HG03520 (cell line): ENCODE results near the gene ETV6.

Experiments used
- ATAC-seq: cut with Tn5 transposase; IDR thresholded peaks from one replicate; pipeline ENCODE4 v1.9.1; 2021; ENCODE audit warnings: mild to moderate bottlenecking, moderate library complexity; ENCODE audit not compliant: unreplicated experiment

ETV6 gene

DNA sequence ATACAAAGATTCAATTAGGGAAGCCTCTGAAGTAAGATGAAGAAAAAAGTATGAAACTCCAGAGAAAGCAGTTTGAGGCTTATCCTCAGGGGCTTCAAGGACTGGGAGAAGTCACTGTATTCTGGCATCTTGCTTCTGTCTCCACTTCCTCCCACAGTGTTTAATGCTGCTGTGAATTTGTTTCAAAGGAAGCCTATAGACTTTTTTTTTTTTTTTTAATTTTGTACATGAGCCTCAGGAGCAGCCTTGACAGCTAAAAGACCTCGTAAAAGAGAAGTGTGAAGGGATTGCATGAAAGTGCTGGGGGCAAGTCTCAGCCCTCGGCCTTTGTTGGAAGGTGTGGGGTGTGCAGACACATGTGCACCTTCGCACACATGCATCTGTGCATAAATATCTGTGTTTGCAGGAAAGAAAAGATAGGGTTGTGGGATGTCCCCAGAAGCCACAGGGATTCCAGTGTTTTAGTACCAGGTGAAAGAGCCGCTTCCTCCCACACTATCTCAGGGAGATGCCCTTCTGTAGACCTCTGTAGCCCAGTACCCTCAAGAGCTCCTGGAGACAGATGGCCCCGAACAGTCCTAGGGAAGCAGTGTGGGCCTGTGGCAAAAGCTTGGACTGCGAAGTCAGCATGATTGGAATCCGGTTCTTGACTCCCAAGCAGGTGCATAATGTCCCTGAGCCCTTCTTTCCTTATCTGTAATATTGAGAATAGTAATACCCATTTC, 227.8 kb downstream of the ETV6 start:
- no peak for ATAC-seq

DNA sequence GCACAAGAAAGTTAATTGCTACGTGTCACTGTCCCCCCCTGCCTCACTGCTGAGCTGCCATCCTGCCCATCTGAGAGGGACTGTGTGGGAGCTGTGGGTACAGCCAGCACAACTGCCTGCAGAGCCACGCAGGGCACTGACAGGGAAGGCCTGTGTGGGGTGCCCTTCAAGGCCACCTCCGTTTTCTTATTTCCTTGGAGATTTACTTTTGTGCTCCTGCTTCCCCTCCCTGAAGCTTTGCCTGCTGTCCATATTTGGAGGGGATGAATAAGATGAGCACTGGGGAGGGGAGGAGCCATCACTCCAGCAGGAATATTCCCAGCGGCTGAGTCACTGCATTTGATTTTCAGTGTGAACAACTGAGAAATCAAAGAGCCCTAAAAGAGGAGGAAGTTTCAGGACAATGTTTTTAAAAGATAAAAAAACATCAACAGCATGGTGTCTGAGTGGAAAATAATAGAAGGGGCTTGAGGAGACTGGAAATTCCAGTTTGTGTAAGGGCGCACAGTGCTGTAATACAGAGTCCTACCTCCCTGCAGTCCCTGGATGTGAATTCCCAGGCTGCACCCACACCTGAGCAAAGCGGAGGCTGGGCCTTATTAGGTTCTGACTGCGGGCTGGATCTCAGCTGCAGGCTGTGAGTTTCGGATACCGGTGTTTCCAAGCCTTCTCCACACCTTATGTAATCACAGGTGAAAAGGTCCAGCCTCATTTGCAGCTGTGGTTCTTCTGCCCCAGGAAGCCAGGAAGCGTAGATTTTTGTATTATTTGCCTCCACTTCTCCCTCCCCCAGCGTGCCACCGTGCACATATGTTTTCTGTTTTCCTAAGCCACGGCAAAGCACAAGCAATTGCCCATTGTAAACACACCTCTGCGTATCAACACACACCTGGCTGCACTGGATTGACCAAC, 228.7 kb downstream of the ETV6 start:
- ATAC-seq = no peak

DNA sequence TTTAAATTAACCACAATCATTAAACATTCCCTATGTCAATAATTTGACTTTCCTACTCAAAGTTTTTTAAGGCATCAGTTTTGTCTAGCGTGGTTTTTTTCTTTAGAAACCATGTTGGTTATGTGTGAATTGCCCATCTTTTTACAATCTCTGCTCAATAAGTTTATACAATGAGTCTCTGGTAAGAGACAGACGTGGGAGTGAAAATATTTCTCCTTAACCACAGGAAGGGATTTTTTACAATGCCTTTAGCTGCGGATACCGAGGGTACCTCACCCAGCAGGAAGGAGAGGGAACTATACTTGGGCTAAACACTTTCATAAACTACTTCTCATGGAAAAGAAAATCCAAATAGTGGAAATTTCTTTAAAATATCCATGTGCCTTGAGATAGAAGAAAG, 229.8 kb downstream of the ETV6 start:
- no peak for ATAC-seq

DNA sequence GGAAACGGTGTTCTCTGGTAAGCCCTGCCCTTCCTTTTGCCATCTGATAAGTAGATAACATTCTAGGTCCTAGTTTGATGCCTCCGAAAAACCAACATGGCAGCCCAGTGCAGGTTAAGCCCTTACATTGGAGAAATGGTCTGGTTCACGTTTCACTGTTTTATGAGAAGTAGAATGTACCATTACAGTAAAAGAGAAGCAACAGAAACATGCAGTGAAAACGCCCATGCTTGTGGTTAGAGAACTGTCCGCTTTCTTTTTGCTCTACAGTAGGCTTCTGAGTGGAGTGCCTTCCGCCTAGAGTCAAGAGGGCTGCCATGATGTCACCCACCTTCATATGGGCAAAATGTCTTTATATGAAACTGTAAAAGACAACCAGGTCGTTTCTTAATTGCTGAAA, 230.9 kb downstream of the ETV6 start:
- no peak for ATAC-seq

DNA sequence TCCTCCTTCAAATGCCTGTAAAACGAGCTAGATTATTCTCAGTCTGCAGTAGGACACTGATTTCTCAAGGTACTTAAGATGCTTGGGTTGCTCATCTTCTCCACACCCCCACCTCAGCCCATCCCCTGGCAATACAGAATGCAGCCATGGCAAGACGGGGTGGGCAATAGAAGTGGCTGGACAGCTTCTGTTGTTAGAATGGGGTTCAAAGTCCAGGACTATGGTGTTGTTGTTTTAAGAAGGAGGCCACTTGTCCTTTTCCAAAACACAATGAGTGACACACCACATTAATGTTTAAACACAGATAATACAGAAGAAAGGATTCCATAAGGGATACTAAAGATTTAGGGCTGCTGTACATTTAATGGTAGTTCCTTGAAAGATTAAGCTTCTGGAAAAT, 232.4 kb downstream of the ETV6 start:
- ATAC-seq = no peak

DNA sequence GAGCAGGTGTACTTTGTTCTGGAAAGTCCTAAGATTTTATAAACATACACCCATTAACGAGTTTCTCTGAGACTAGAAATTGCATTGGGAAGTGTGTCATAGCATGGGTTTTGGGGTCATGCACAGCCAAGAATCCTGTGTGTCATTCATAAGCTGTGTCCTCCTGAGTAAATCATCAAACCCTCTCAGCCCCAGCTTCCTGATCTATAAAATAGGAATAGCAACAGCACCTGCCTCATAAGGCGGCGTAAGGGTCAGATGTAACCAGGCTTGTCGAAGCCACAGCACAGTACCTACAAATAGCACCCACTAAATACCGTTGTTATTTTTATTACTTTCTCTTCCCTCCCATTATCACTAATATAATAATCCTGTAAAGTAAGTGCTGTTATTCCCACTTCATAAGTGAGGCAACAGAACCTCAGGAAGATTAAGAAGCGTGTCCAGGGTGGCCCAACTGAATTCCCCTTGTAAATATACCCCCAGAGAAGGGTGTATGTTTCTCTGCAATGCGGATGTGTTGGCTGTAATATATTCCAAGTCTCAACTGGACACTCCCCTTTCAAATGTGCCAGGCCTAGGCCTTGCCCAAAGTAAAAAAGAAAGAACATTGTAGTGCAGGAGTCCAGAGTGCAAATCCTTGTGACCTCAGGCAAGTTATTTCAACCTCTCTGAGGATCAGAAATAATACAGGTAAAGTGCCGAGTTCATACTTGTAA, 233.0 kb downstream of the ETV6 start:
- ATAC-seq = no peak

DNA sequence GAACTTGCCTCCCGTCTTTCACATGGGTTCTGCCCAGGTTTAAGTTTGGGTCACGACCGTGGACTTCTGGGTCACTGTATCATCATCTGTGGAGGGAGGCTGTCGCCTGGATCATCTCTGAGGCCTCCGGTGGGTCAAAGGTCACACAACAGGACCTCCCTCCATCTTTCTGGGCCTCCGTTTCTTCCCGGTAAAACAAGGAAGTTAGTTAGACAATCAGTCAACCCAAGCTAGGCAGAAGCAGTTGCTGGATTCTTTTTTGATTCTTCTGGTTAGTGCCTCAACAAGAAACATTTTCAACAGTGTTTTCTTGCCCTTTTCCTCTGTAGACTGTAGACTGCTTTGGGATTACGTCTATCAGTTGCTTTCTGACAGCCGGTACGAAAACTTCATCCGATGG, 234.6 kb downstream of the ETV6 start:
- ATAC-seq = no peak

DNA sequence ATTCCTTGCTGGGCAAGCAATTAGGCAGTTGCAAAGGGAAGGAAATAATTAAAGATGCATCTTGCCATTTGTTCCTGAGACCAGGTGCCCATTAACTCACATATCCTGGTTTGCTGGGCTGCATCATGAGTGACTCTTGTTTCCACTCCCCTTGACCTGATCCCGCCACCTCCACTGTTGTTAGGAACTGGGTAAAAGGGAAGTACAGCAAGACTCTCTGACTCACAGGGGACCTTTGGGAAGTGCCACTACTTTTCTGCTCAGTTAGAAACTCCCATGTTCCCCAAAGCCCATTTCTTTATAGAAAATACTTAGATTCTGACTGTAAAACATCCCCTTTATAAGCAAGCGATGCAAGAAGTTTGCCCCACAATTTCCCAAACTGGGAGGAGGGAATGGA, 235.2 kb downstream of the ETV6 start:
- no peak for ATAC-seq

DNA sequence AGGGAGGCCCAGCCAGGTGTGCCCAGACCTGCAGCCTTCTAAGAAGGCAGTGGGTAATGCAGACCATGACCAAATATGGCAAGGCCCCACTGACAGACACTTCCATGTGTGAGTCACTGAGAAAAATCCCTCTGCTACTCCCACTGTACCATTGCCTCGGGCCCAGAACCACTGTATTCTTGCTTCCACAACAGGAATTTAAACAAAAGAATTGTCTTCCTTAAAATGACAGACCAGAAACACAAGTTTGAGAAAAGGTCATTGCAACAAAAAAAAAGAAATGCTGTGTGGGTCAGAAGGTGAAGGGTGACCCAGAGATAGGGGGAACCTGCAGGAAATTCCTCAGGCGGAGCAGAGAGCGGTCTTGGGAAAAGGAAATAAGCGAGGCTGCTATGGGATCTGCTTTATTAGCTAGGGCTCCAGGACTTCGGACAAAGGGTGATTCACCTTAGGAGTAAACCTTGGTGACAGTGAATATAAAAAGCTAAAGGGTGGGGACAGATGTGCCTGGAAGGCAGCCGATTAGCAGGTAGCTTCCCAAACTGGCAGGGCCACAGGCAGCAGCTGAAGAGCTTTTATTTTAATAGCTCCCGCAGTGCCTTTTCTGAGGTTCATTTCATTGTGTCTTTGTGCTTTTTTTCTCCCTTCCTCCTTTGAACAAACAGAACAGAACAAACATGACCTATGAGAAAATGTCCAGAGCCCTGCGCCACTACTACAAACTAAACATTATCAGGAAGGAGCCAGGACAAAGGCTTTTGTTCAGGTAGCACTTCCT, 236.0 kb downstream of the ETV6 start:
- no peak for ATAC-seq

DNA sequence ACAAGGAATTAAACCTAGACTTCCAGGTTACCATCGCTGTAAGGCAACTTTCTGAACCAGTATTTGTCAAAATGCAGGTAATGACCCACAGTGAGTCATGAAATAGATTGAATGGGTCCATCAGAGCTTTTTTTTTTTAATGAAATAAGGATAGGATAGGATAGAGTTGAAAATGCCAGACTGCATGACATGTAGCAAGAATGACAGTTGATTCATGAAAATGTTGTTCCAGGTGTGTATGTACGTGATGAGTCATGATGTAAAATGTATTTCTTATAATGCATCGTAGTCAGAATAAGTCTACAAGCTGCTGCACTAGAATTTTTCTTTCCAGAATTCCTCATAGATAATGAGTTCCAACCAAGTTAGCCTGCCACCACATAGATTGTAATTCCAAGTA, 236.9 kb downstream of the ETV6 start:
- no peak for ATAC-seq

DNA sequence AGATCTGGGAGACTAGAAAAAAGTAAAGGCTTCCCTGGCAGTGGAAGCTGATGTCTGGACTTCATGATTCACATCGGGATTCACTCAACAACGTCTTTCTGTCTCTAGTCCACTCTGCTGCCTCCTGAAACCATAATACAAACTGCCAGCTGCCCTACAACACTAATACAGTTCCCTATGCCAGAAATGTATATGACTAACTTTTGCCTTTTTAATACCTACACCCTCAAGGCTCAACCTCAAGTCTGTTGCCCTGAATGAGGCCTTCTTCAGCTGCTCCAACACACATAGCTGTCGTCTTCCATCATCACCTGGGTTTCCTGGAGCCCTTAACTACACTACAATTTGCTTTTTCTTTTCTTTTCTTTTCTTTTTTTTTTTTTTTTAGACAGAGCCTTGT, 238.6 kb downstream of the ETV6 start:
- ATAC-seq = no peak

DNA sequence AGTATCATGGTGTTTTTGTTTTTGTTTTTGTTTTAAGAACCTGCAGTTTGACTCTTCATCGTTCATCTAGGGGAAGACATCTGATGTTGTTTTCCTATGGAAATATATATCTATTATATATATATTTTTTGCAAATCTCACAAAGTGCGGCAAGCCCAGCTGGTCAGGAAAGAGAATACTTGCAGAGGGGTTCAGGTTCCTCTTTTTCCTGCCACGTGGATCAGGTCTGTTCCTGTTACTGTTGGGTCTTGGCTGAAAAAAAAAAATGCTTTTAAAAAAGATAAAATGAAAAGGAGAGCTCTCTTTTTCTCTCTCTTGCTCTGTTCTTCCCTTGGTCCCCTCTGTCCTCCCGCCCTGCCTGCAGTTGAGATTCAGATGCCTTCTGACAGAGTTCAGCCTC, 241.9 kb downstream of the ETV6 start:
- ATAC-seq = no peak

DNA sequence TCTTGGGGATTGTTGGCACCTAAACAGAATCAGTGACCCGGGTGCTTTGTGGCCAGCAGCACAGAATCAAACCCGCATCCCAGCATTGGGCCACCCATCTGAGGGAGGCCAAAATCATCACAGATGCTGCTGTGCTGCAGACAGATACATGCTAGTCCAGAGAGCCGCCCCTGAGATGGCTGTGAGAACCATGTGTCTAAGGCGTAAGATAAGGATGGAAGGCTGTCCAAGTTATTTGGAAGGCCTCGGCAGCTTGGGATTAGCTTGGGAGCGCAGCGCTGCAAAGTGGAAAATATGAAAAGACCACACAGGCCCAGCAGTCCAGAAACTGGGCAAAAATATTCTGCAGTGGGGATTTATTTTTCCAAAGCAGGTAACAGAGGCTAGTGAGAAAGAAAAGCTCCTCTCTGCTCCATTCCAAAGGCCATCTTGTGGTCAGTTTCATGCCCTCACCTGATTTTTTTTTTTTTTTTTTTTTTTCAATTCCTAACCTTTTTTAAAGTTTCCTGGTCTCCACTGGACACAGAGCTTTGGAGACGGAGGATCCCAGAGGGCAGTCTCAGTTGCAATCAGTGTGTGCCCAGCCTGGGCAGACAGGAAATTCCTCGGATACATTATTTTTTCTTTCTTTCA, 242.4 kb downstream of the ETV6 start:
- ATAC-seq = no peak

DNA sequence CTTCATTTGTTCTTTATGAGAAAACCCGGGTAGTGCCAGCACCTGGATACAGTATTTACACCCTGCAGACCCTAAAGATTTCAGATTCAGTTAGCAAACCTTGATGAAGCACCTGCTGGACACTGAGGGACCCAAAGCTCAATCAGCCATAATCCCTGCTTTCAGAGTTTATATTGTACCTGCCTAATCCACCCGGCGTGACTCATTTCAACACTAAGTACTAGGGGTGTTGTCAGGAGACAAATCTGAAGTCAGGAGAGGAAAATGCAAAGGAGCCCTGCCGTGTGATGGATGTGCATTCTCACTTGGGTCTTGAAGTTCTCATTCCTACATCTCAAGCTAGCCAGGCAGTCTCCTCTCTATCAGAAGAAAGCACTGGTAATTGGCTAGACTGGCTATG, 244.5 kb downstream of the ETV6 start:
- no peak for ATAC-seq

DNA sequence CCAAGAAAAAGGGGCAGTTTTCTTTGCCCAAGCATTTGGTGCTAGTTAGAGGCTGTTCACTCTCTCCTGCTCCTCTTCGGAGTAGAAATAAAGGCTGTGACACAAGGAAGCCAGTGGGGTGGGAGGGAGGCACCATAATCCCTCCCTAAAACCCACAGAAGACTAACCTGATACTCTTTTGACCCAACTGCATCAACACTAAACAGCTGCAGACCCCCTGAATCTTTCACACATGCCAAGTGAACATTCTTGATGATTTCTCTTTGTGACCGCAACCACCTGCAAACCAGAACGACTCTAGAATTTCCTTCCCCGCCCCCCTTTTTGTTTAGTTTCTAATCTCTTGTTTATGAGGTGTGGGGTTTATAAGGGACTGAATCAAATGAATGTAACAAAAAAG, 245.4 kb downstream of the ETV6 start:
- no peak for ATAC-seq

DNA sequence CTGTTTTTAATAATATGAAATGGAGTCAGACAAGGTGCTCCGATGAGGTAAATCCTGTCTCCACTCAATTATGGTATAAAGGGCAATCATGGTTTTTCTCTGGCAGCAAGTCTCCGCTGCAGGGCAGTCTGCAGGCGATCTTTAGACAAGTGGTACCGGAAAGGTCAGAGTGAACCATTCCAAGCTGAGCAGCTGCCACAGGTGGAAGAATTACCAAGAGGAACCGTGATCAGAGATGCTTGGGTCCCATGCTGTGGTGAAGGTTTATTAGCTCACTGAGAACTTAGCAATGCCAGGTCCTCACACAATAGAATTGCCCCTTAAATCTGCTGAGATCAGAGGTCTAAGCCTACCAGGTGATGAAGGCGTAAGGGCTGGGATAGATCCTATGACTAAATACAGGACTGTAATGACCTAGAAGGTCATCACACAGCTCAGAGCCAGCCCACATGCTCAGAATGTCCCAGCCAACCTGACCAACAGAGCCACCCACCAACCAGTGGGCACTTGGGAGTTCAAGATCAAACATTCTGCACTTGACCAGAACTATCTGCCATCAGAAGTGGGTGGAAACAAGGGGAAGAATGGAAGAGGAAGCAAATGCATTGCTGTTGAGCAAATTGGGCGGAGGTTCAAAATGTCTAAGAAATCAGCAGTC, 246.1 kb downstream of the ETV6 start:
- ATAC-seq = no peak

DNA sequence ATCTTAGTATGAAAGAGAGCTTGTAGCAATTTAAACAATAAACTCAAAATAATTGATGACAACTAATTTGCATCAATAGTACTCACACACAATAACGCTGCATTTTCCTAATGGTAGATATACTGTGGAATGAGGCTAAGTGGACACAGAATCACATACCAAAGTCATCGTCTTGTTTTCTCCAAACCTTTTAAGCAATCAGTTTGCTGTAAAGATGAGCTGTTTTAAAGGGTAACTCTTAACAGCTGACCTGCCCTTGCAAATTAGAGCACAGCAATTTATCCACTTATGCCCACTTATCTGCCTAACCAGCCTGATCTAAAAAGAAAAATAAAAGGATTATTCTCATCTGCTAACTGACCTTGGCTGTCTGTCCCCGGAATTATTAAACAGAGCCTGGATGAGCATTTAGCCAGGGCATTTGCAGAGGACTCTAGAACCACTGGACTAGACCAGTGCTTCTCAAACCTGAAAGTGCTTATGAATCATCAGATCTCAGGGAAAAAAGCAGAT, 247.0 kb downstream of the ETV6 start:
- ATAC-seq = no peak

DNA sequence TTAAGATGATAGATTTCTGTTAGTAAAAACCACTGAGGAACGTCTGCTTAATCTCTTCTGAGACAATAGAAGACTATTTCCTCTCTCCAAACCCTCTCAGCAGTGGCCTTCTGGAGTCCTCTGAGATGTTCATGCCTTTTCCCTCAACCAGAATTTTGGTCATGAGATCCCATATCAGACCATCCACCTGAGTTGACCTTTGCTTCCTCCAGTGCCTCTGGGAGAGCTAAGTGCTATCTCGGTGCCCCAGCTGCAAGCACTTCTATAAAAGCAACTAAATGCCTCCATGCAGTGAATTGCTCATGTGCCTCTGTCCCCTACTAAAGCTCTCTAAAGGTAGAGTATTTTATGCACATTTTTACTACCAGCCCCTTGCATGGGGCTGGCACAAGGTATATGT, 248.4 kb downstream of the ETV6 start:
- no peak for ATAC-seq

DNA sequence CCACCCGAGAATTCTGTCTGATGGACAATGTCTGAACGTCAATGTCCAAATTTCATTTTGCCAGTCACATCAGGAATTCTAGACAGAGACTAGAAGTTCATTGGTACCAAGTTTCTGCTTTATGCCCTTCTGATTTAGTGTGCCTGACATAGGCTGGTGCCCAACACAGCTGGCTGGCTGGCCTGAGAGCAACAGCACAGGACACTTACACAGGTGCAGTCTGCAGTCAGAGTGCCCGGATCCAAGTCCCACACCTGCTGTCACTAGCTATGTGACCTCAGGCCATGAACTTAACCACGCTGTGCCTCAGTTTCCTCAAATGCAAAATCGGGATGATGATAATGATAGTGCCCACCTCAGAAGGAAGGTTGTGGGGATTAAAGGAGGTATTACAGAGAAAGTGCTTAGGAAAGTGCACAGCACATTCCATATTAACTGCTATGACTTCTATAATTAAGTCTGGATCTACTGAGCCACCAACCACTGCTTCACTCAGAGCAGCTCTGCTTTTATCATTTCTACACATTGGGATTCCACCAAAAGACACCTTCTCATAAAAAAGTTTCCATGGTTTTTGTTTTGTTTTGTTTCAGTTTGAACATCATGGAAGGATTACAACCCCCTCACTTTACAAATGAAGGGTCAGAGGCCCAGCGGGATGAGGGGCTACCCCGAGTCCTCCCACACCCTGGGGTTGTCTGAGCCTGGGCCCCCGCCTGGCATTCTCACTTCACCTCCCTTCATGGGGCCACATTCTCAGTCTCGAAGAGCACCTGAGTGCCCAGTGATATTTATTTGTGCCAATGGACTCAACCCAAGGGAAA, 252.4 kb downstream of the ETV6 start:
- no peak for ATAC-seq
